ENCODE measurements around the gene NSD1. TPM values are rescaled to one million over a fixed set of nuclear protein-coding genes. Genes with fewer than 3 reads are reported as not detected.

The NSD1 gene
- total RNA-seq, 1 donor from 2014 or later: 37.5 TPM

DNA sequence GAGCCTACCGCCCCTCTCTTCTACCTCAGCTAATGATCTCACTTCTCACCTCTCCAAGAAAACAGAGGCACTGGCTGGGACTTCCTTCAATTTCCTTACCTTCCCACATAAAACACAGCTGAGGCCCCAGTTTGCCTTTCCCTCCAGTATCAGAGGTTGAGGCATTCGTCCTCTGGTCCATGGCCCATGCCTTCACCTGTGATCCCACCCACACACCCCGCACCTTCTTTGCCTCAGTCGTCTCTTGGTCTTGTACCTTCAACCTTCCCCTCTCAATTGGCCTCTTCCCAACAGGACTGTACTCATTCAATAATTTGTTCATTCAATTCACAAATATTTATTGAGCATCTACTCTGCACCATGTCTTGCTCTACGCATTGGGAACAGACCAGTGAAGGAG is 11.0 kb upstream of the NSD1 start:
- no peaks in the 10 kb centered on the region for H3K27me3 ChIP-seq (ENCODE audit: control insufficient read depth, insufficient read depth, low read length)
- H3K4me3 ChIP-seq (ENCODE audit: low read depth, low read length): no peak overlapping the region
- DNase-seq (ENCODE audit: low read depth): no peak
- H3K36me3 ChIP-seq (ENCODE audit: control insufficient read depth, insufficient read depth, low read length): no peaks in the 10 kb centered on the region
- TF ChIP-seq, protein P1, sequence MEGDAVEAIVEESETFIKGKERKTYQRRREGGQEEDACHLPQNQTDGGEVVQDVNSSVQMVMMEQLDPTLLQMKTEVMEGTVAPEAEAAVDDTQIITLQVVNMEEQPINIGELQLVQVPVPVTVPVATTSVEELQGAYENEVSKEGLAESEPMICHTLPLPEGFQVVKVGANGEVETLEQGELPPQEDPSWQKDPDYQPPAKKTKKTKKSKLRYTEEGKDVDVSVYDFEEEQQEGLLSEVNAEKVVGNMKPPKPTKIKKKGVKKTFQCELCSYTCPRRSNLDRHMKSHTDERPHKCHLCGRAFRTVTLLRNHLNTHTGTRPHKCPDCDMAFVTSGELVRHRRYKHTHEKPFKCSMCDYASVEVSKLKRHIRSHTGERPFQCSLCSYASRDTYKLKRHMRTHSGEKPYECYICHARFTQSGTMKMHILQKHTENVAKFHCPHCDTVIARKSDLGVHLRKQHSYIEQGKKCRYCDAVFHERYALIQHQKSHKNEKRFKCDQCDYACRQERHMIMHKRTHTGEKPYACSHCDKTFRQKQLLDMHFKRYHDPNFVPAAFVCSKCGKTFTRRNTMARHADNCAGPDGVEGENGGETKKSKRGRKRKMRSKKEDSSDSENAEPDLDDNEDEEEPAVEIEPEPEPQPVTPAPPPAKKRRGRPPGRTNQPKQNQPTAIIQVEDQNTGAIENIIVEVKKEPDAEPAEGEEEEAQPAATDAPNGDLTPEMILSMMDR (IDR thresholded peaks at IDR 0.05; ENCODE audit: insufficient read depth, low read length, poor library complexity, severe bottlenecking): no peak

DNA sequence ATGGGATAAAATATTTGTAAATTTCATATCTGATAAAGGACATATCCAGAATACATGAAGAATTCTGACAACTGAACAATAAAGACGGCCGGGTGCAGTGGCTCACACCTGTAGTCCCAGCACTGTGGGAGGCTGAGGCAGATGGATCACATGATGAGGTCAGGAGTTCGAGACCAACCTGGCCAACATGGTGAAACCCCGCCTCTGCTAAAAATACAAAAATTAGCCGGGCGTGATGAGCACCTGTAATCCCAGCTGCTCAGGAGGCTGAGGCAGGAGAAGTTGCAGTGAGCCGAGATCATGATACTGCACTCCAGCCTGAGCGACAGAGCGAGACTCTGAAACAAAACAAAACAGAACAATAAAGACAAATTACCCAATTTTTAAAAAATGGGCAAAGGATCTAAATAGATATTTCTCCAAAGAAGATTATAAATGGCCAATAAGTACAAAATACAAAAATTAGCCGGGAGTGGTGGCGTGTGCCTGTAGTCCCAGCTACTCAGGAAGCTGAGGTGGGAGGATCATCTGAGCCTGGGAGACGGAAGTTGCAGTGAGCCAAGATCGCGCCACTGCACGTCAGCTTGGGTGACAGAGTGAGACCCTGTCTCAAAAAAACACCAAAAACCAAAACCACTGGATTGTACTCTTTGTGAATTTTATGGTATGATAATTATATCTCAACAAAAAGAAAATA is 9.6 kb upstream of the NSD1 start:
- TF ChIP-seq, protein P1 (IDR thresholded peaks at IDR 0.05; ENCODE audit: insufficient read depth, low read length, poor library complexity, severe bottlenecking): no peak
- H3K27me3 ChIP-seq (ENCODE audit: control insufficient read depth, insufficient read depth, low read length): no peaks in the 10 kb centered on the region
- no peak for DNase-seq (ENCODE audit: low read depth)
- no peak overlapping the region for H3K4me3 ChIP-seq (ENCODE audit: low read depth, low read length)
- no peaks in the 10 kb centered on the region for H3K36me3 ChIP-seq (ENCODE audit: control insufficient read depth, insufficient read depth, low read length)

GRCh38 chr5:177124486-177124991 is 9.0 kb upstream of the NSD1 start:
- Histone ChIP-seq H3K27me3 (ENCODE audit: control insufficient read depth, insufficient read depth, low read length) (no peaks in the 10 kb centered on the region), H3K36me3 (ENCODE audit: control insufficient read depth, insufficient read depth, low read length) (no peaks in the 10 kb centered on the region), H3K4me3 (ENCODE audit: low read depth, low read length) (no peak overlapping the region)
- TF ChIP-seq, protein P1 (IDR thresholded peaks at IDR 0.05; ENCODE audit: insufficient read depth, low read length, poor library complexity, severe bottlenecking): no peak
- no peak for DNase-seq (ENCODE audit: low read depth)

GRCh38 chr5:177126771-177127170 is 6.8 kb upstream of the NSD1 start:
- no peak overlapping the region for H3K4me3 ChIP-seq (ENCODE audit: low read depth, low read length)
- H3K27me3 ChIP-seq (ENCODE audit: control insufficient read depth, insufficient read depth, low read length): no peaks in the 10 kb centered on the region
- no peaks in the 10 kb centered on the region for H3K36me3 ChIP-seq (ENCODE audit: control insufficient read depth, insufficient read depth, low read length)
- TF ChIP-seq, protein P1 (IDR thresholded peaks at IDR 0.05; ENCODE audit: insufficient read depth, low read length, poor library complexity, severe bottlenecking): no peak
- DNase-seq (ENCODE audit: low read depth): no peak

DNA sequence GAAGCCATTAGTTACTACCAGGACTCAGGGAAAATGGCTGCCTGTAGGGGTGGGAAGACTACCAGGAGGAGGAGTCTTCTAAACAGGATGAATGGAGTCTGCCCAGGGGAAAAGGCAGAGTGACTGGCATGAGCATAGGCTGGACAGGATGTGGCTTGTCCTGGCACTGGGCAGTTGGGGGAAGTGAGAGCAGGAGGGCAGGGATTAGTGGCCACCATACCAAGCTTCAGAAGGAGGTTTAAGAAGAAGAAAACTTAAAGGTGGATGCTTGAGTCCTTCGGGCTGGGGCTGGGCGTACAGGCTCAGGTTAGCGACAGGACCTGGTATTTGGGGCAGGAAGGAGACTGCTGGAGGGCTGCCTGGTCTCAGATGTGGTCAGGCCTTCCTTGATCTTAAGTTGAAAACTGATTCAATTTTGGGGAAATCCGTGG is 5.0 kb upstream of the NSD1 start:
- no peak overlapping the region for H3K4me3 ChIP-seq (ENCODE audit: low read depth, low read length)
- H3K36me3 ChIP-seq (ENCODE audit: control insufficient read depth, insufficient read depth, low read length): no peaks in the 10 kb centered on the region
- DNase-seq (ENCODE audit: low read depth): no peak
- H3K27me3 ChIP-seq (ENCODE audit: control insufficient read depth, insufficient read depth, low read length): no peaks in the 10 kb centered on the region
- TF ChIP-seq, protein P1 (IDR thresholded peaks at IDR 0.05; ENCODE audit: insufficient read depth, low read length, poor library complexity, severe bottlenecking): no peak

All from kidney epithelial cell (primary cell).